NCI-H2227 (cell line): ENCODE data around the gene CBR3.
"Not testable (repeated sequence)": the region's sequence is repeated elsewhere in the genome, so short reads cannot be mapped to it uniquely, and the experiment has no call there.

Experiments
- DNase-seq: peaks from one replicate; lab custom pipeline; 2025; ENCODE audit not compliant: unreplicated experiment; lab: John Stamatoyannopoulos, UW

Gene CBR3

GRCh38 chr21:36134803-36135390, at the start of gene CBR3:
Gene CBR3 (plus strand): TSS chr21:36135079. CDS start chr21:36135193, 114 bp downstream.
- DNase-seq, result peak; percentile 49

GRCh38 chr21:36087362-36088138, 47.3 kb upstream of the CBR3 start:
- no peak for DNase-seq

DNA sequence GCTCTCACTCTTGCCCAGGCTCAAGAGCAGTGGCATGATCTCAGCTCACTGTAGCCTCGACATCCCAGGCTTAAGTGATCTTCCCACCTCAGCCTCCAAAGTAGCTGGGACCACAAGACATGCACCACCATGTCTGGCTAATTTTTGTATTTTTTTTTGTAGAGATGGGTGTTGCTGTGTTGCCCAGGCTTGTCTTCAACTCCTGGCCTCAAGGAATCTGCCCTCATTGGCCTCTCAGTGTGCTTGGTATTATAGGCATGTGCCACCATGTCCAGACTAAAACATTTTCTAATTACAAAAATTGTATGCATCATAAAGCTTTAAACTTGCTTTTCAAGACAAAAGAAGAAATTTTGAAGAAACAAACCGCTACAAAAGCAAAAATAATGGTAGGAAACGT, 44.9 kb upstream of the CBR3 start:
- no peak for DNase-seq

- no peak for DNase-seq
Observed at GRCh38 chr21:36092681-36093080, 42.2 kb upstream of the CBR3 start.

DNA sequence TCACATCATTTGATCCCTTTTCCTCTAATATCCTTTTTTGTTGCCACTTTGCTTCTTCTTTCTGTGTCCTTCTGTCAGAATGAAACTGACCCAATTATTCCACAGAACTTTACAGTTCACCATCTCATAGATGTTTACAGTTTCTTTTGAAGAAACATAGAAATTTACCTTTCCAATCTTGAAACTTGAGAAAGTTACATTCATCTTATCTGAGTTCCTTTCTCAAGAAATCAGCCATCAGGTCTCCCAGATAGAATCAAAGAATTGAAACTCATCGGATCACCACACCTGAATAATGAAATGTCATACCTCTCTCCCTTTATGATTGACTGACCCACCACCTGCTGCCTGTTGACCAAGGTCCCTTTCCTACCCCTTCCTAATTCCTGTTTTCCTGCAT, 41.4 kb upstream of the CBR3 start:
- no peak for DNase-seq

GRCh38 chr21:36096398-36097290, 38.2 kb upstream of the CBR3 start:
- DNase-seq, result no peak

GRCh38 chr21:36097427-36098181, 37.3 kb upstream of the CBR3 start:
- no peak for DNase-seq

- DNase-seq, result no peak
Observed at GRCh38 chr21:36098182-36098532, 36.7 kb upstream of the CBR3 start.

DNA sequence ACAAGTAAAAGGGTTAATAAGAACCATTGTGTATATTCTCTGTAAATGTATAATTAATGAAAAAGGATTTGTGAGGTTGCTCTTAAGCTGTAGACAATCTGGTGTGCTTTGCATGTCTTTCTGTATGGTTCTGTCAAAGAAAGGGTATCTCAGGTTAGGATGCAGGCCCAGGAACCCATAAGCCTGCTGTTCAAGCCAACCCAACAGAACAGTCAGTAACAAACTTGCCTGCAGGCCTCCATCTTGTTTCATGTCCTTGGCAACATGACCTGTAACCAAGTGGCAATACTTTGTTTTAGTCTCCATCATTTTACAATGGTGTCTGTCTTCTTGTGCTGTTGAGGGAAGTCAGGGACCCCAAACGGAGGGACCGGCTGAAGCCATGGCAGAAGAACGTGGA, 35.9 kb upstream of the CBR3 start:
- no peak for DNase-seq

- not testable (repeated sequence) for DNase-seq
Observed at GRCh38 chr21:36099695-36100211, 35.1 kb upstream of the CBR3 start.

GRCh38 chr21:36100971-36101641, 33.8 kb upstream of the CBR3 start:
- DNase-seq, result no peak

- DNase-seq, result no peak
Observed at GRCh38 chr21:36103434-36103833, 31.4 kb upstream of the CBR3 start.

DNA sequence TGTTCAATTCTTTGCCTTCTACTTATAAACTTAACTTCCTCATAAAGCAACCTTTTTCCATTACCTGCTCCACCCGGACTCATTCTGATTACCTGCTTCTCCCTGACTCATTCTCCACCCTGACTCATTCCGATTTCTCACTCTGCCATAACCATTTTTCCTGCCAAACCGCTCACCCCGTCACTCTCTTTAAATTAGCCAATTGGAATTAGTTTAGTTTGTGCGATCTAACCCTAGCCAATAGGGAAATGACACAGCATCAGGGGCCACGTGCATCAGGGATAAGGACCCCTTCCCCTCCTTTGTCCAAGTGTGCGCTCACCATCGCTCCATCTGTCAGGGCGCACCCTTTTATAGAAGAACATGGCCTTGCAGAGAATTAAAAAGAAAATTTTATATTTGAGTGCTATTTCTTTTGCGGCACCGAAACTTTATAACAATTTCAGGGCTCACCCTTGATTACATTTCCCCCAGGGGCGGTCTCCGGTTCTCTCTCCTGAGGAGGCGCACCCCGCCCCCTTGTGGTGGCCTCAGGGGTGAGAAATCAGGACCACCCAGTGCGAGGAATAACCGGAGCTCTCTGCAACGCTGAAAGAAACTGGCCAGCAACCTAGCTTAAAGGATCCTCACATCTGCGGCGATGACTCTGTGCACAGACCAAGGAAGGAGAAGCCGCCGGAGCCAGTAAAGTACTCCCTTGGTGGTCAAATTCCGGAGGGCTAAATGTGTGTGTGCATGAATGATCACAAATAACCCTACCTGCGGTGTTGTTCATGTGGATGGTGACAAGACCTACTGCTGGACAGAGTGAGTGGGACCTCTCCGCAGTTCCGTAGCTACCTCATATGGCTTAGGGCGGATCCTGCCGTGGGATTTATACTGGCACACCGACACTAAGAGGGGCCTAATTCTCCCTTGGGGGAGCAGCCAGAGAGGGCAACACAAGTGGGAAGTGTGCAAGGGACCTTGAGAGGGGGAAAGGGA, 30.3 kb upstream of the CBR3 start:
- no peak for DNase-seq

- DNase-seq, result no peak
Observed at GRCh38 chr21:36105327-36105842, 29.5 kb upstream of the CBR3 start.

GRCh38 chr21:36109868-36110267, 25.0 kb upstream of the CBR3 start:
- no peak for DNase-seq

- DNase-seq, result no peak
Observed at GRCh38 chr21:36111238-36111637, 23.6 kb upstream of the CBR3 start.

DNA sequence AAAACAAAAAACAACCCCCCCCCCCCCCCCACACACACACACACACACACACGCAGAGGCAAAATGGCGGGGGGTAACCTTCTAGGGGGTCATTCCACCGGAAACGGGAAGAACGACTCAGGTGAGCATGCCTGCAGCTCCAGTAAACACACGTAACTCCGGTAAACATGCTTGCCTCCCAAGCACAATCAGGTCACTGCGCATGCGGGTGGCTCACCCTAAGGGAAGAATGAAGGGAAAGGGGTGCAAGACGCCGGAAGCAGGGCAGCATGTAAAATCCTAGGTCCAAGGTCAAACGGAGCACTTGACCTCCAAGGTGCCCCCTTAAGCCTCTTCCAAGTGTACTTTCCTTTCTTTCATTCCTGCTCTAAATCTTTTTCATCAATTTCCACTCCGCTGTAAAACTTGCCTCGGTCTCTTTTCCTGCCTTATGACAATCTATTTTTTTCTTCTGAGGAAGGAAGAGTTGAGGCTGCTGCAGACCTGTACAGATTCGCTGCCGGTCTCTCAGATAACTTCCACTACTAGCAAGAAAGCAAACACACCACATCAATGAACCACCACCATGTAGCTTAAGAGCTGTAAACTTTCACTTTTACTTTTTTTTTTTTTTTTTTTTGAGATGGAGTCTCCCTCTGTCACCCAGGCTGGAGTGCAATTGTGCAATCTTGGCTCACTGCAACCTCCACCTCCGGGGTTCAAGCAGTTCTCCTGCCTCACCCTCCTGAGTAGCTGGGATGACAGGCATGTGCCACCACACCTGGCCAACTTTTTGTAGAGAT, 21.0 kb upstream of the CBR3 start:
- DNase-seq, result peak; percentile 85

GRCh38 chr21:36115138-36115730, 19.6 kb upstream of the CBR3 start:
- no peak for DNase-seq
